HG03025 (cell line): ENCODE results near the gene GRAP.

ENCODE experiments used
- ATAC-seq: cut with Tn5 transposase; IDR thresholded peaks from one replicate; pipeline ENCODE4 v1.9.1; 2021; ENCODE audit warnings: mild to moderate bottlenecking, moderate library complexity; ENCODE audit not compliant: unreplicated experiment, low FRiP score

GRAP gene

GRCh38 chr17:18987862-18988545, 58.8 kb downstream of the GRAP start:
- no peak for ATAC-seq

DNA sequence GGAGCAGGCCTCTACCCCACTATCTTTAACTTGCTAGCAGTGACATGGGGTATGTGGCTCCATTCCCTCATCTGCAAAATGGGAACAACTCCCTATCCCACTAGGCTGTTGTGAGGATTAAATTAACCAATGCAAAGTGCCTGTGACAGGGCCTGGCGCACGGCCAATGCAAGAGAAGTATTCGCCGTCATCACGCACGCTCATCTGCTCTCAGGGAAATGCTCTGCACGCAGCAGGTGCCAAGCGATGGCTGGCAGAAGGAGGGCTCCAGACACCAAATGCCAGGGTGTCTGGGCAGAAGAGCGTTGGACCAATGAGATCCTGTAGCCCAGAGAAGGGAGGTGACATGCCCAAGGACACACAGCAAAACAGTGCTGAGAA, 59.5 kb downstream of the GRAP start:
- ATAC-seq = no peak

DNA sequence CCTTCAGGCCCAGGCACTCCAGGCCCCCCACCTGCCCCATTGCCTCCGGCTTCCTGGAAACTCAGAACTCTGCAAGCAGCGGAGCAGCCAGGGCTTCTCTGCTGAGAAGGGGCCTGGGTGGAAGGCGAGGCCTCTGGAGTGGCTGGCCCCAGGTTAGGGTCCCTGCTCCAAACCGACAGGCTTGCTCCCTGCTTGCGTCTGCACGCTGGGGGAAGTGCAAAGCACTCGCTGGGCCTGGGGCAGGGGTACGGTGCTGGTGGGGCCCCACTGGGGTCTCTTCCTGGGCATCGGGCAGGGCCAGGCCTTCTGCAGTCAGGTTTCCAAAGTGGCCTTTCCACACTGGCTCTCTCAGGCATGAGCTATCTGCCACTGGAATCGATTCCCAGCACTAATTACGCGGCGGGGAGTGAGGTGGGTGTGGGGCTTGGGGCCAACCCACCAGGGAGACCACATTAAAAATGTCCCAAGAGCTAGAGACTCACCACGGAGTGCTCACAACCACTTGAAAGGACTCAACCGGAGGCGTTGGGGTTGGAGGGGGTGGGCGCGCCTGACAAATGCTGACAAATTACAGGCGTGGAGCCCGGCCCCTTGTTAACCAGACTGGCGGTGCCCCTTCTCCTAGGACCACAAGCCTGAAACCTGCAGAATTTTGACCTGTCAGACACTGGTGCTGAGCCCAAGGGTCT, 60.1 kb downstream of the GRAP start:
- ATAC-seq = no peak

GRCh38 chr17:18985475-18985874, 61.3 kb downstream of the GRAP start:
- no peak for ATAC-seq

GRCh38 chr17:18984273-18985114, 62.3 kb downstream of the GRAP start:
- ATAC-seq = no peak

GRCh38 chr17:18981642-18982424, 64.9 kb downstream of the GRAP start:
- no peak for ATAC-seq

DNA sequence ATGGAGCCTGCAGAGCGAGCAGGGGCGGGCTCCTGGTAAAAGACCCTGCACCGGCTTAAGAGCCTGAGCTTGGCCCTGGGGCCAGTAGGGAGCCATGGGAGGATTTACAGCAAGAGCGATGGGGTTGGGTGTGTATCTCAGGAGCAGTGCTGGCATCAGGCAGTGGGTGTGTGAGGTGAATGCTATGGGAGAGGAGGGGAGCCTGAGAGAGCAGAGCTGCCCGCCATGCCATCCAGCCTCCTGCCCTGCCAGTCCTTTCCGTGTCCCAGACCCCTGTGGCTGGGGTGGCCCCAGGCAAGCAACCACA, 65.5 kb downstream of the GRAP start:
- no peak for ATAC-seq

DNA sequence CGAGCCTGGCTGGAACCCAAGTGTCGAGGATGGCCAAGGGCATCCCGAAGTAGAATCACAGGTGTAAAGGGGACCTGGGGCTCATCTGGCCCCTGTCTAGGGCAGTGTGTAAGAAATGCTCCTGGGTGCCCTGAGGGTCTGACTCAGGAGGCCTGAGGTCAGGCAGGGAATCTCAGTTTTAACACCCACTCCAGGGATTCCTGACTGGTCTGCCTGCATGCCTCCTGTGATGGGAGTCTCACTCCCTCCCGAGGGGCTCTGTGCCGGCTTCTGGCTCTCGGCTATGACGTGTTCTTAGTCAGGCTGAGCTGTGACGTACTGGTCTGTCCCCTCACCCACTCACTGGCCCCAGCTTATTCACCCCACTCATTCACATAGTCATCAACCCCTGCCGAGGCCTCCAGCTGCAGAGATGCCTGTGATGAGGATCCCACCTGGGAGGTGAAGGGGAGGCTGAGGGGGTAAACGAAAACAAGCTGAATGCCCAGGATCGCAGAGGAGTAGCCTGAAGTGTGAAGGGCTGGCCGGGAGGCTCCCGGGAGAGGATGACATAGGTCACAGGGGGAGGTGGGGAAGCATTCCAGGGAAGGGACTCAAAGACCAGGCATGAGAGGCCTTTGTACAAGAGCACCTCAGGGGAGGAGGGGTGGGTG, 65.9 kb downstream of the GRAP start:
- no peak for ATAC-seq

- no peak for ATAC-seq
Measured at GRCh38 chr17:18978655-18979054, 68.1 kb downstream of the GRAP start.

DNA sequence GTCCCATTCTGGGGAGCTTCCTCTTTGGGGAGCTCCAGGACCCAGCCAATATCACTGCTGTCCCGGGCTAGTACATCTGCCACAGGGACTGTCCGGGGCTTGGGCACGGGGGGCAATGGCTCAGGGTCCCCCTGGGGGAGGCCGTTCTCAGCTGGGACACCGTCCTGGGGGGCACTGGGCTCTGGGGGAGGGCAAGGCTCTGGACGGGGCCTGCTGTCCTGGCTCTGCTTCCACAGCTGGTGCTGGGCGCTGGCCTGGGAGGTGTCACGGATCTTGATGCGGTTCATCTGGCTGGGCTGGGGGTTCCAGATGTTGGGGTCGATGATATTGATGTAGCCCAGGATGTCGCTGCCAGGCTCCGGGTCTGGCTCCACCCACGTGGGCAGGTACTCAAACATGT, 68.7 kb downstream of the GRAP start:
- no peak for ATAC-seq

GRCh38 chr17:18977646-18978045, 69.1 kb downstream of the GRAP start:
- ATAC-seq = no peak

DNA sequence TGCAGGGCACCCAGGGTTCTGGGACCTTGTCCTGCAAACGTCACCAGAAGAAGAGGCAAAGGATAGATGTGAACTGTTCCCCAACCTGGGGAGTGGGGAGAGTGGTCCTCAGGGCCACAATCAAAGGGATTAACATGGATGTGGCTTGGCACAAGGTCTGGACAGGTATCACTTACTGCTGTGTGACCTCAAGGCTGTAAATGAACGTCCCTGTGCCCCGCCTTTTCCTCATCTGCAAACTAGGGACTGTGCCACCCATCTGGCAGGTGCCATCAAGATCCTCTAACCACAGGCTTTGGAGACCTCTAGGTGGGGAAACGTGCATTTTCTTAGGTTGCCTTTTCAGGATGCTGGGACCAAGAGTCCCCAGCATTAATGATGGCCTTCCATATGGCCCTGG, 69.7 kb downstream of the GRAP start:
- no peak for ATAC-seq

- ATAC-seq = no peak
Measured at GRCh38 chr17:18976201-18976600, 70.6 kb downstream of the GRAP start.

DNA sequence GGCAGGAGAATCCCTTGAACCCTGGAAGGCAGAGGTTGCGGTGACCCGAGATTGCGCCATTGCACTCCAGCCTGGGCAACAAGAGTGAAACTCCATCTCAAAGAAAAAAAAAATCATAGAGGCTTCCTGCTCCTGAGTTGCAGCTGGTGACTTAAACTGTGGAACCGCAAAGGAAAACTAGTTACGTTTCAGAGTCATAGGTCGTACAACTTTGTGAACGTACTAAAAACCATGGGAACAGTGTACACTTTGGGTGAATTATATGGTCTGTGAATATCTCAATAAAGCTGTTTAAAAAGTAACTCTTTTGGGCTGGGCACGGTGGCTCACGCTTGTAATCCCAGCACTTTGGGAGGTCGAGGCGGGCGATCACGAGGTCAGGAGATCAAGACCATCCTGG, 71.2 kb downstream of the GRAP start:
- ATAC-seq = no peak

DNA sequence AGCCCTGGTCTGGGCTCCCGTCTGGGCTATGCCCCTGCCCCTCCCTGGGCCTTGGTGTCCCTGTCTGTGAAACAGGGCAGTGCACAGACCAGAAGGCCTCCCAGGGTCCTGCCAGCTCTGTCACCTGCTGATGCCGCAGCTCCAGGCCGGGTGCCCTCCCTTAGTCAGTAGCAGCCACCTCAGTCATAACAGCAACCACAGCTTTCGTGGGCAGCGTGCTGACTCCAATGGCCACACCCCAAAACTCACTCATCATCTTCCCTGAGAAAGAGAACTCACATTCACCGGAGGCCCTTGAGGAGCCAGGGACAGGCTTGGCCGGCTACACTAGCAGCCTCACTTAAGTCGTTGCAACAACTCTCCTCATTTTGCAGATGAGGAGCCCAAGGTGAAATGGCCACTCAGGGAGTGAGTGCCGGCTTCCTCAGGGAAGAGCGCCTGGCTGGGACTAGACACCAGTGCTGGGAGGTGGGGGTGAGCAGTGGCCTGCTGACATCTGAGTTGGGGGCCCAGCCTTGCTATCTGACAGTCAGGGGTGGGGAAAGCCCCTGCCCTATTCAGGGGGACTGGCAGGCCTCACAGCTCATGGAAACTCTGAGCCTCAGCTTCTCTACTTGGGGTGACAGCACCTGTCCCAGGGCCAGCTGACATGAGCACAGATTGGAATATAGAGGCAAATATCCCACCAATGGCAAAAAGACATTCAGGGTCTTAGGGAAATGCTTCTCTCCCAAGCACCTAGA, 72.2 kb downstream of the GRAP start:
- ATAC-seq = no peak

DNA sequence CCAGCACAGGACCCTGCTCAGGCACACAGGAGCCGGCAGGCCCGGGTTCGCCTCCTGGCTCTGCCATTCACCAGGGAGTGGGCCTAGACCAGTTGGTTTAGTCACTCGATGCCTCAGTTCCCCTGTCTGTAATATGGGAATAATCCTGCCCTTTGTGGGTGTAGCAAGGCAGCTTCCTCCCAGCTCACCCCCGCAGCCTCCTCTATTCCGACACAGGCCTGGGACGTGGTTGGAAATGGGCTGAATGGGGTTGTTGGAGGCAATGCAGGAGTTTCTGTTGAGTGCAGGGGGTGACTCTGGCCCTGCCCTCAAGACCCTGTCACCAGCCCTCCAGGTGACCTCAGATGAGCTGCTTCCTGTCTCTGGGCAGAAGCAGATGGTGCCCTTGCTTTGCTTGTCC, 75.0 kb downstream of the GRAP start:
- ATAC-seq = no peak
